Measurements from ENCODE around the gene SHISA6. TPM values are rescaled to one million over a fixed set of nuclear protein-coding genes. Genes with fewer than 3 reads are reported as not detected.

Gene SHISA6
- polyA plus RNA-seq, 1 donor (not counting 4 experiments of a cell fraction or from before 2014, with no cell fraction given), result 2.2 TPM

DNA sequence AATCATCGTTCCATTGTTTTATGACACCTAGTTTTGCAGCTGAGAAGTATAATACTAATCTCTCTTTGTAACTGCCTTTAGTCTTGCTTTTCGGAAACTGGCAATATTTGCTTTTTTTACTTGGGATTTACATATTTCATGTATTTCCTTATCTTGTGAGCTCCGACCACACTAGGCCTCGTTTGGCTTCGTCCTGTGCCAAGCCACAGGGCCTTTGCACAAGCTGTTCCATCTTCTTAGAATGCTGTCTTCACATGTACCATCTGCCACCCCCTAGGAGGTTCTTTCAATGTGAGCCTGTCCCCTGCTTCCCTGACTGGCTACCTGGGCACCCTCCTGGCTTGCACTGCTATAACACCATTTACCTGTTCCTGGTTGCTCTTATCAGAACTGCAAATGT lies 77.2 kb downstream of the SHISA6 start:
- no peak for DNase-seq (ENCODE audit: low read depth, low spot score)
- no peaks in the 10 kb centered on the region for H3K36me3 ChIP-seq (ENCODE audit: control insufficient read depth in 2 of 2, extremely low read depth in 1 of 2, insufficient read depth in 2 of 2, low read length in 2 of 2)
- no peak overlapping the region for H3K27ac ChIP-seq (ENCODE audit: control insufficient read depth, insufficient read depth, low read length)
- TF ChIP-seq EZH2 (IDR thresholded peaks at IDR 0.05; ENCODE audit: low read length), result no peak
- TF ChIP-seq, protein P1, sequence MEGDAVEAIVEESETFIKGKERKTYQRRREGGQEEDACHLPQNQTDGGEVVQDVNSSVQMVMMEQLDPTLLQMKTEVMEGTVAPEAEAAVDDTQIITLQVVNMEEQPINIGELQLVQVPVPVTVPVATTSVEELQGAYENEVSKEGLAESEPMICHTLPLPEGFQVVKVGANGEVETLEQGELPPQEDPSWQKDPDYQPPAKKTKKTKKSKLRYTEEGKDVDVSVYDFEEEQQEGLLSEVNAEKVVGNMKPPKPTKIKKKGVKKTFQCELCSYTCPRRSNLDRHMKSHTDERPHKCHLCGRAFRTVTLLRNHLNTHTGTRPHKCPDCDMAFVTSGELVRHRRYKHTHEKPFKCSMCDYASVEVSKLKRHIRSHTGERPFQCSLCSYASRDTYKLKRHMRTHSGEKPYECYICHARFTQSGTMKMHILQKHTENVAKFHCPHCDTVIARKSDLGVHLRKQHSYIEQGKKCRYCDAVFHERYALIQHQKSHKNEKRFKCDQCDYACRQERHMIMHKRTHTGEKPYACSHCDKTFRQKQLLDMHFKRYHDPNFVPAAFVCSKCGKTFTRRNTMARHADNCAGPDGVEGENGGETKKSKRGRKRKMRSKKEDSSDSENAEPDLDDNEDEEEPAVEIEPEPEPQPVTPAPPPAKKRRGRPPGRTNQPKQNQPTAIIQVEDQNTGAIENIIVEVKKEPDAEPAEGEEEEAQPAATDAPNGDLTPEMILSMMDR (optimal IDR thresholded peaks at IDR 0.05 in 1 of 3, IDR thresholded peaks at IDR 0.05 in 1 of 3, conservative IDR thresholded peaks at IDR 0.05 in 1 of 3; ENCODE audit: extremely low read depth in 1 of 3, insufficient read depth in 2 of 3, low read length in 3 of 3), result no peak
- FAIRE-seq, result no peak
- no peak overlapping the region for H3K4me3 ChIP-seq (ENCODE audit: control insufficient read depth in 2 of 3, extremely low read depth in 1 of 3, insufficient read depth in 2 of 3, low read depth in 1 of 3, low read length in 3 of 3)
- H3K9ac ChIP-seq (ENCODE audit: control insufficient read depth, extremely low read depth, insufficient read depth, low read length), result no peak overlapping the region
- H3K4me1 ChIP-seq (ENCODE audit: control insufficient read depth, extremely low read depth, insufficient read depth, low read length), result no peaks in the 10 kb centered on the region
- no peak overlapping the region for H2AFZ ChIP-seq (ENCODE audit: control insufficient read depth, low read length)
- H4K20me1 ChIP-seq (ENCODE audit: control insufficient read depth, extremely low read depth, insufficient read depth, low read length), result no peaks in the 10 kb centered on the region
- H3K27me3 ChIP-seq (ENCODE audit: control insufficient read depth, extremely low read depth, insufficient read depth, low read length), result no peaks in the 10 kb centered on the region
- no peaks in the 10 kb centered on the region for H3K9me1 ChIP-seq (ENCODE audit: control insufficient read depth, extremely low read depth, insufficient read depth, low read length)
- H3K79me2 ChIP-seq (ENCODE audit: control insufficient read depth, insufficient read depth, low read length), result no peaks in the 10 kb centered on the region
- no peak overlapping the region for H3K4me2 ChIP-seq (ENCODE audit: control insufficient read depth, extremely low read depth, insufficient read depth, low read depth, low read length)
- no peaks in the 10 kb centered on the region for H3K9me3 ChIP-seq (ENCODE audit: control insufficient read depth, low read depth, low read length)
- dilution Hi-C loops (cut with MboI; ENCODE audit: extremely low pct_ligation_motif_present, low sequenced_read_pairs), result no loop called here

DNA sequence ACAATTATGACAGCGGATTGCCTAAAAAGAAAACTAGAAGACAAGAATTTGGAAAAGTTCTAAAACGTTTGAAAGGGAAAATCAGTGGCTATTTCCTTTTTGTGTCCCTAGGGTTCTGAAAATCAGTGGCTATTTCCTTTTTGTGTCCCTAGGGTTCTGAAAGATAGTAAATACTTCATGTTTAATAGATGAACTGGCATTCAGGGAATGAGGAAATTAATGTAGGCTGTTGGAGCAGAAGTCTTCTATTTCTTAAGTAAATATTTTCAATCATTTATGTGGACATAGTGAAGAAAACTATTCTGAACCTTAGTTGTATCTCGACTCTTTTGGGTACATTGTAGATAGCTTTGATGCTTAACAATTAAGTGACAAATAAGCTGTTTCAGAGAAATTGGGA lies 78.9 kb downstream of the SHISA6 start:
- TF ChIP-seq, protein P1 (optimal IDR thresholded peaks at IDR 0.05 in 1 of 3, IDR thresholded peaks at IDR 0.05 in 1 of 3, conservative IDR thresholded peaks at IDR 0.05 in 1 of 3; ENCODE audit: extremely low read depth in 1 of 3, insufficient read depth in 2 of 3, low read length in 3 of 3), result no peak
- no peak for TF ChIP-seq EZH2 (IDR thresholded peaks at IDR 0.05; ENCODE audit: low read length)
- no peaks in the 10 kb centered on the region for H3K36me3 ChIP-seq (ENCODE audit: control insufficient read depth in 2 of 2, extremely low read depth in 1 of 2, insufficient read depth in 2 of 2, low read length in 2 of 2)
- DNase-seq (ENCODE audit: low read depth, low spot score), result no peak
- H3K27ac ChIP-seq (ENCODE audit: control insufficient read depth, insufficient read depth, low read length), result no peak overlapping the region
- H3K79me2 ChIP-seq (ENCODE audit: control insufficient read depth, insufficient read depth, low read length), result no peaks in the 10 kb centered on the region
- H2AFZ ChIP-seq (ENCODE audit: control insufficient read depth, low read length), result no peak overlapping the region
- H3K9me1 ChIP-seq (ENCODE audit: control insufficient read depth, extremely low read depth, insufficient read depth, low read length), result no peaks in the 10 kb centered on the region
- H3K27me3 ChIP-seq (ENCODE audit: control insufficient read depth, extremely low read depth, insufficient read depth, low read length), result no peaks in the 10 kb centered on the region
- dilution Hi-C loops (cut with MboI; ENCODE audit: extremely low pct_ligation_motif_present, low sequenced_read_pairs), result no loop called here
- H3K9me3 ChIP-seq (ENCODE audit: control insufficient read depth, low read depth, low read length), result no peaks in the 10 kb centered on the region
- no peak overlapping the region for H3K4me3 ChIP-seq (ENCODE audit: control insufficient read depth in 2 of 3, extremely low read depth in 1 of 3, insufficient read depth in 2 of 3, low read depth in 1 of 3, low read length in 3 of 3)
- FAIRE-seq, result no peak
- no peaks in the 10 kb centered on the region for H3K4me1 ChIP-seq (ENCODE audit: control insufficient read depth, extremely low read depth, insufficient read depth, low read length)
- H4K20me1 ChIP-seq (ENCODE audit: control insufficient read depth, extremely low read depth, insufficient read depth, low read length), result no peaks in the 10 kb centered on the region
- H3K9ac ChIP-seq (ENCODE audit: control insufficient read depth, extremely low read depth, insufficient read depth, low read length), result no peak overlapping the region
- H3K4me2 ChIP-seq (ENCODE audit: control insufficient read depth, extremely low read depth, insufficient read depth, low read depth, low read length), result no peak overlapping the region
